ENCODE data around the gene ACSBG1. TPM values are rescaled to one million over a fixed set of nuclear protein-coding genes. Genes with fewer than 3 reads are reported as not detected.

The ACSBG1 gene
- total and polyA plus RNA-seq, 2 of the 8 experiments (the other 6 are each of a cell fraction or from before 2014, with no cell fraction given): 5.4 to 7.1 TPM

GRCh38 chr15:78264304-78265136 lies 30.2 kb upstream of the ACSBG1 start, which contains the start of gene DNAJA4 (continued):
- no peak for TF ChIP-seq SIX5 (IDR thresholded peaks at IDR 0.05; ENCODE audit: low read depth, low read length)

All from H1 (cell line).